ENCODE measurements around the gene SLC4A8.
A peak's percentile ranks its signal among the peaks of the same experiment; 100 is the strongest.

Gene SLC4A8

GRCh38 chr12:51534216-51535074 is 109.8 kb downstream of the SLC4A8 start:
- H3K9me3 Mint-ChIP-seq = no peaks in the 10 kb centered on the region
- peaks cover 8% of the 10 kb centered on the region for H3K4me1 Mint-ChIP-seq
- peaks cover 5% of the 10 kb centered on the region for H3K27me3 Mint-ChIP-seq
- H3K36me3 Mint-ChIP-seq = no peaks in the 10 kb centered on the region
- peak overlapping the region; percentile 39 for H3K27ac Mint-ChIP-seq
- no peak overlapping the region for H3K4me3 Mint-ChIP-seq

DNA sequence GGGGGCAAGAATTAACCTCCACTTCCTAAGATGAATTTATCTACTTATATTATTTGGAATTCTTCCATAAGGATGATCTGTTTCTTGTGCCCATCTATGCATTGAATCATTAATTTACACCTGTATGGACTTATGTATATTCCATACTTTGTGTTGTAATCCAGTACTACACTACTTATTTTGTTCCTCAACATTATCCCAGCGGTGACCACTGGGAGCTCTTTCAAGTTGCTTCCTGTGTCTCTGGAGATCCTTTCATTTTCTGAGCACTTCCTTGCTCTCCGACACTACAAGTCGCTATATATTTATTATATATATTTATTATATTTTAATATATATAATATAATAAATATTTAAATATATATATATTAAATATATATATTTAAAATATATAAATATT is 111.5 kb downstream of the SLC4A8 start:
- Mint-ChIP-seq H3K27me3 (peaks cover 5% of the 10 kb centered on the region), H3K4me1 (peaks cover 8% of the 10 kb centered on the region), H3K4me3 (no peak overlapping the region), H3K36me3 (no peaks in the 10 kb centered on the region), H3K27ac (no peak overlapping the region), H3K9me3 (no peaks in the 10 kb centered on the region)

- Mint-ChIP-seq H3K4me3 (no peak overlapping the region), H3K9me3 (no peaks in the 10 kb centered on the region), H3K27me3 (peaks cover 5% of the 10 kb centered on the region), H3K4me1 (no peaks in the 10 kb centered on the region), H3K36me3 (no peaks in the 10 kb centered on the region), H3K27ac (no peak overlapping the region)
Measured at GRCh38 chr12:51538149-51538548, 113.5 kb downstream of the SLC4A8 start.

- H3K9me3 Mint-ChIP-seq = no peaks in the 10 kb centered on the region
- H3K4me1 Mint-ChIP-seq = no peaks in the 10 kb centered on the region
- H3K36me3 Mint-ChIP-seq = no peaks in the 10 kb centered on the region
Measured at GRCh38 chr12:51538599-51538998, 114.0 kb downstream of the SLC4A8 start.

DNA sequence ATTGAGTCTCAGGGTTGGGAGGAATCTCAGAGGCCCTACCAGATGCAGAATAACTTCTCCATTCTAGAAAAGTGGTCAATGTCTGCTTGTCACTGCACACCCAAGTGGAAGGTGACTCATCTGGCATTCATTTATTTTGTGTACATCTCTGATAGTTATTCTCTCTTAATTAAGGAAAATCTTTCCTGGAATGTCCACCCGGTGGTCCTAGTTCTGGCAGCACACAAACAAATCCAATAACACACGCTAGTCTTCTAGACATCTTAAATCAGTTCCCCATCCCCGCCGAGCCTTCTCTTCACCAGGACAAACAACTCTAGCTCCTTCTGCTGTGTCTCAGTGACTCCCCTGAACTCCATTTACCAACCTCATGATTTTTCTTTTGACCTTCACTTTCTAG is 116.4 kb downstream of the SLC4A8 start:
- no peaks in the 10 kb centered on the region for H3K4me1 Mint-ChIP-seq
- no peak overlapping the region for H3K27ac Mint-ChIP-seq
- H3K9me3 Mint-ChIP-seq = no peaks in the 10 kb centered on the region

More at GRCh38 chr12:51538599-51538998, 114.0 kb downstream of the SLC4A8 start:
- Mint-ChIP-seq H3K4me3 (no peak overlapping the region), H3K27me3 (peaks cover 5% of the 10 kb centered on the region), H3K27ac (no peak overlapping the region)

DNA sequence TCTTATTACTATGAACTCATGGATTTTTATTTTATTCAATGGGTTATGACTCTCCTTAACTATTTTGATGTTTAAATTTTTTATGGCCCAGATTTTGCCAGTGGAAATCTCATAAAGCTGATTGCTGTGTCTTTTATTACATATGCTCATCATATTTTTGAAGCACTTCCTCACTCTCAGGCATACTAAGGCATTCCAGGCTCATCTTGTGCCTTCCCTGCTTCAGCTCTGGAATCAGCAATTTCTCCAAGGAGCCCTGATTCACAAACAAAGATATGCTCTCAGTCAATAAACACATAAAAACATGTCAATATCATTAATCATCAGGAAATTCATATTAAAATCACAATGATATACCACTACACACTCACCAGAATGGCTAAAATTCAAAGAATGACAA is 121.5 kb downstream of the SLC4A8 start:
- no peak overlapping the region for H3K4me3 Mint-ChIP-seq
- H3K36me3 Mint-ChIP-seq = peaks cover 2% of the 10 kb centered on the region
- H3K27ac Mint-ChIP-seq = no peak overlapping the region
- H3K27me3 Mint-ChIP-seq = peaks cover 6% of the 10 kb centered on the region
- no peaks in the 10 kb centered on the region for H3K9me3 Mint-ChIP-seq
- H3K4me1 Mint-ChIP-seq = no peaks in the 10 kb centered on the region

More for the DNA sequence above, 116.4 kb downstream of the SLC4A8 start:
- Mint-ChIP-seq H3K36me3 (peaks cover 2% of the 10 kb centered on the region), H3K4me3 (no peak overlapping the region), H3K27me3 (peaks cover 7% of the 10 kb centered on the region)

- Mint-ChIP-seq H3K36me3 (peaks cover 2% of the 10 kb centered on the region), H3K4me1 (no peaks in the 10 kb centered on the region), H3K27me3 (peaks cover 8% of the 10 kb centered on the region), H3K9me3 (no peaks in the 10 kb centered on the region), H3K4me3 (no peak overlapping the region), H3K27ac (no peak overlapping the region)
Measured at GRCh38 chr12:51547606-51548005, 123.0 kb downstream of the SLC4A8 start.

DNA sequence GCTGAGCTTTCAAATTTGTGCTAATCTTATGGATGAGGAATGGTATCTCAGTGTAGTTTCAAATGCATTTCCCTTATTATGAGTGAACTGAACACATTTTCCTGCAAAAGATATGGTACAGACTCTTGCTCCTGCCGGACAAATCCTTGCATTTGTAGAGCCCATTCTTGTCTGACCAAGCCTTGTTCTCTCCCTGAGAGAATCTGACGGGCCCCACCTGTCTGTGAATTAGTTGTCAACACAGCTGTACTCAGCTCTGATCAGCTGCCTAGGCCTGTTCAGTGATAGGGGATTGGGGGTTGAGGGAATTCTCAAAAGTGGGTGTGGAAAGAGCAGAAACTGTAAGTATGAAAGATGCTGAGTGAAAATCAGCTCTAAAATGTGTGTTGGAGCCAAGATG is 123.6 kb downstream of the SLC4A8 start:
- H3K27me3 Mint-ChIP-seq = peaks cover 8% of the 10 kb centered on the region
- H3K9me3 Mint-ChIP-seq = no peaks in the 10 kb centered on the region
- H3K27ac Mint-ChIP-seq = no peak overlapping the region
- H3K4me1 Mint-ChIP-seq = no peaks in the 10 kb centered on the region
- H3K36me3 Mint-ChIP-seq = peaks cover 2% of the 10 kb centered on the region
- H3K4me3 Mint-ChIP-seq = no peak overlapping the region

GRCh38 chr12:51549637-51550036 is 125.0 kb downstream of the SLC4A8 start:
- H3K27ac Mint-ChIP-seq = no peak overlapping the region
- H3K36me3 Mint-ChIP-seq = no peaks in the 10 kb centered on the region
- peaks cover 5% of the 10 kb centered on the region for H3K27me3 Mint-ChIP-seq
- no peaks in the 10 kb centered on the region for H3K4me1 Mint-ChIP-seq
- H3K4me3 Mint-ChIP-seq = no peak overlapping the region
- no peaks in the 10 kb centered on the region for H3K9me3 Mint-ChIP-seq

Measured in activated naive CD4-positive, alpha-beta T cell treated with anti-CD3 and anti-CD28 coated beads, Interleukin-2, amount 50 U/mL, for 24 hours (primary cell).